NCI-H128 (cell line): ENCODE data around the gene TTC33.

Source experiments
- DNase-seq: peaks from one replicate; lab custom pipeline; 2025; ENCODE audit not compliant: unreplicated experiment; lab: John Stamatoyannopoulos, UW

Gene TTC33

GRCh38 chr5:40681363-40682153 is 74.2 kb downstream of the TTC33 start:
- DNase-seq = no peak

GRCh38 chr5:40680741-40681362 is 74.9 kb downstream of the TTC33 start:
- no peak for DNase-seq

GRCh38 chr5:40679913-40680681 is 75.7 kb downstream of the TTC33 start, which contains the start of gene PTGER4:
Gene PTGER4, plus strand, starts transcription at chr5:40679915. Its CDS starts 1,079 bp downstream, at chr5:40680994.
- DNase-seq = no peak

GRCh38 chr5:40679148-40679912 is 76.4 kb downstream of the TTC33 start:
- no peak for DNase-seq

GRCh38 chr5:40678460-40679147 is 77.2 kb downstream of the TTC33 start:
- DNase-seq = no peak

- no peak for DNase-seq
These were observed 77.7 kb downstream of the TTC33 start for GRCh38 chr5:40678026-40678425.

- no peak for DNase-seq
These were observed 78.3 kb downstream of the TTC33 start for GRCh38 chr5:40677456-40677855.

- DNase-seq = no peak
These were observed 79.0 kb downstream of the TTC33 start for GRCh38 chr5:40676613-40677343.

- DNase-seq = no peak
These were observed 80.2 kb downstream of the TTC33 start for GRCh38 chr5:40675396-40676133.

- no peak for DNase-seq
These were observed 81.0 kb downstream of the TTC33 start for GRCh38 chr5:40674661-40675235.

- no peak for DNase-seq
These were observed 83.3 kb downstream of the TTC33 start for GRCh38 chr5:40672425-40672824.

GRCh38 chr5:40669606-40670390 is 86.0 kb downstream of the TTC33 start:
- no peak for DNase-seq

- DNase-seq = no peak
These were observed 88.5 kb downstream of the TTC33 start for GRCh38 chr5:40667161-40667663.

GRCh38 chr5:40666657-40667056 is 89.1 kb downstream of the TTC33 start:
- DNase-seq = no peak

GRCh38 chr5:40665635-40666298 is 90.0 kb downstream of the TTC33 start:
- DNase-seq = no peak

- DNase-seq = no peak
These were observed 95.0 kb downstream of the TTC33 start for GRCh38 chr5:40660751-40661150.

GRCh38 chr5:40656766-40657165 is 99.0 kb downstream of the TTC33 start:
- DNase-seq = no peak
